ENCODE results near the gene PPM1H.
"Not testable (repeated sequence)": the region's sequence is repeated elsewhere in the genome, so short reads cannot be mapped to it uniquely, and the experiment has no call there.

PPM1H gene

DNA sequence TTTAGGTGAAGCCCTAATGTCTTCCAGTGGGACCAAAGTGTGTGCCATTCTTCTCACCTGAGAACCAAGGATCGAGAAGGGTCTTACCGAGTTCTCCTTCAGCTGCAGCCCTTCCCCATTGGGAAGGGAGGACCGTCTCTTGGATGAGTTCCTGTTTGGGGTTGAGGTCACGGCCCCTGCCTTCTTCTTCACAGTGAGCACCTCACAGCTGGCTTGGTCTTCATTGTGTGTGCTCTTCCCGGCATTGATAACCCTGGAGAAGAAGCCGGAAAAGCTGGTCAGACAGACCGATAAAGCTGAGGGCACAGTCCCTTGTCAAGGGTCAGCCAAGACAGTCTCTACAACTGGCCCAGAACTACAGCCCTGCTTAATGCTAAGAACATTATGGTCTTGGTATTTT lies 102.9 kb downstream of the PPM1H start:
- no peak for DNase-seq

- DNase-seq = no peak
Observed at GRCh38 chr12:62827855-62828254, 107.1 kb downstream of the PPM1H start.

GRCh38 chr12:62827042-62827441 lies 107.9 kb downstream of the PPM1H start:
- DNase-seq = no peak

- DNase-seq = no peak
Observed at GRCh38 chr12:62817556-62818271, 117.2 kb downstream of the PPM1H start.

- no peak for DNase-seq
Observed at GRCh38 chr12:62814243-62814642, 120.7 kb downstream of the PPM1H start.

- DNase-seq = peak; percentile 52
Observed at GRCh38 chr12:62813031-62813829, 121.7 kb downstream of the PPM1H start.

GRCh38 chr12:62811481-62811880 lies 123.5 kb downstream of the PPM1H start:
- not testable (repeated sequence) for DNase-seq

DNA sequence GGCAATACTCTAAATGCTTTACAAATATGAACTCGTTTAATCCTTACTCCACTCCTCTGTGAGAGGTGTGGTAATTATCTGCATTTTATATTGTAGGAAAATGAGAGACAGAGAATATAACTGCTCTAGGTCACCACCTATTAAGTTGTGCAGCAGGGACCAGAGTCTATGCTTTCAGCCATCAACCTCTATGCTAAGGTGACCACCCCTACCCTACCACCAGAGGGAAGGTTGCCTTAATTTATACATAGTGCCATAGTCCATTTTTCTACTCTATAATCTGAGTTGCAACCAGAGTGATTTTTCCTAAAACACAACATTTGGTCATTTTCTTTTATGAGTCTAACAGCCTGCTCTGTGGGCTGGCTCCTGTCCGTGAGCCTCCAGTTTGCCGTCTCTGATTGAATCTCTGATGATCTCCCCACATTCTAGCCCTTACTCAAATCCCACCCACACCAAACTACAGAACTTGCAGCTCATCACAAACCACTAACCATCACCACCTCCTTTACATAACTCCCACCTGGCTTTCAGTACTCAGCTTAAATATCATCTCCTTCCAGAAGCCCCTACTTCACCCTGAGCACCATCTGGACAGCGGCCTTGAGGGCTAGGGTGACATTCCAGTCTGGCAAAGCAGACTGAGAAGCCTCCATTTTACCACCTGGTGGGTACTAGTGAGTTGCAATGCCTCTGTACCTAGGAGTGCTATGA lies 126.6 kb downstream of the PPM1H start:
- no peak for DNase-seq

DNA sequence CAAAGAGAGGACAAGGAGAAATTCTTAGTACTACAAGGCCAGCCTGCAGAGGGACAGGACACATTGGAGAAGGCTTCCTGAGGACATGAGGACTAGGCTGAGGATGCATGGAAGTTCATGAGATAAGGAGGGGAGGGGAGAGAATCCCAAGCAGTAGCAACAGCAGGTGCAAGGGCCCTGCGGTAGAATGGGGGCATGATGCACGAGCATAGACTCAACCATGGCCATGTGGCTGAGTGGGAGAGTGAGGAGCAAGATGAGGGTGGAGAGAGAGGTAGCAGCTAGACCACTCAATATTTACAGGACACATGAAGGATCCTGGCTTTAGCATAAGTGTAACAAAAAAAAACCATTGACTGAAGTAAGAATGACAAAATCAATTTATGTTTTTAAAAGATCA lies 128.1 kb downstream of the PPM1H start:
- no peak for DNase-seq

DNA sequence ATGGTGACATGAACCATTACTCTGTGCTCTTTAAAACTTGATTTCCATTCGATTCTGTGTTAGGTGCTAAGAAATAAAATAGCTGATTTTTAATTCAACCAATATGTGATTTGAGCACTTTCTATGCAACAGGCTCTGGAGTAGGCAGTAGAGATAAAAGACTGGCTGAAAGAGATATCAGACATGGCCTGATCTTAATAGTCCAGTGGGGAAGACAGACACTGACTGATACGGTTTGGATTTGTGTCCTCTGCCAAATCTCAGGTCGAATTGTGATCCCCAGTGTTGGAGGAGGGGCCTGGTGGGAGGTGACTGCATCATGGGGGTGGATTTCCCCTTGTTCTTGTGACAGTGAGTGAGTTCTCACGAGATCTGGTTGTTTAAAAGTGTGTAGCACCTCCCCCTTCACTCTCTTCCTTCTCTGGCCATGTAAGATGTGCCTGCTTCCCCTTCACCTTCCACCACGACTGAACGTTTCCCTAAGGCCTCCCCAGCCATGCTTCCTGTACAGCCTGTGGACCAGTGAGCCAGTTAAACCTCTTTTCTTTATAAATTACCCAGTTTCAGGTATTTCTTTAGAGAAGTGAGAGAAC lies 128.6 kb downstream of the PPM1H start:
- no peak for DNase-seq

DNA sequence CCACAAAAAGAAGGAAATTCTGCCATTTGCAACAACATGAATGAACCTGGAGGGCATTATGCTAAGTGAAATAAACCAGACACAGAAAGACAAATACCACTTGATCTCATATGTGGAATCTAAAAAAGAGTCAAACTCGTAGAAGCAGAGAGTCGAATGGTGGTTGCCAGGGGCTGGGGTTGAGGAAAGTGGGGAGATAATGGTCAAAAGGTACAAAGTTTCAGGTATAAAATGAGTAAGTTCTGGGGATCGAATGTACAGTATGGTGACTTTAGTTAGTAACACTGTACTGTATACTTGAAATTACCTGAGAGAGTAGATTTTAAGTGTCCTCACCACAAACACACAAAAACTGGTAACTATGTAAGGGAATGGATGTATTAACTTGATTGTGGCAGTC lies 129.4 kb downstream of the PPM1H start:
- no peak for DNase-seq

DNA sequence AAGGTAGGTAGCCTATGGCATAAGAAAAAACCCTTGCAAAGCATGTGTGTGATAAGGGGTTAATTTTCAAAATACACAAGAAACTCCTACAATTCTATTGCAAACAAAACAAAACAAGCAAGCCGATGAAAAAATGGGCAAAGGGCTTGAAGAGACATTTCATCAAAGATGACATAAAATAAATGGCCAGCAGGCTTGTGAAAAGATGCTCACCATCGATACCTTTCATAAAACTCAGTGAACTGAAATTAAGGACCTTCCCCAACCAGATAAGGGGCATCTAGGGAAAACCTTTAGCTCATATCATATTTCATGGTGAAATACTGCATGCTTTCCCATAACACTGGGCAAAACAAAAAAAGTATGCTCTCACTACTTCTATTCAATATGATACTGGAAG lies 131.2 kb downstream of the PPM1H start:
- DNase-seq = no peak

DNA sequence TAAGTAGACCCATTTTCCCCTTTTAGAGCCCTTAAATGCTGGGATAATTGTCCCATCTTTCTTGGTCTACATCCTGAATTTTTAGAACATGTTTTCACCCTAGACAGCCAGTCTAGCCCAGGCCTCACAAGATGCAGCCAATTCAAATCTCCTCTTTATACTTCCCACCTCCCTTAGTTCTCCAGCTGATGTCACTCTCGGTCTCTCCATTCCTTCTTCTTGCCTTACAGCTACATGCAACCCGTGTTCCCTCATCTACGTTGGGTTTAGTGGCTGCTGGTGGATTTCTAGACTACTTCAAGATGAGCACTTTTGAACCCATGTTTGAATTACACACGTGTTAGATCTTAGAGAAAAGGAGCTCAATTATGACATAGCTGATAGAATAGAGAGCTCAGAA lies 132.0 kb downstream of the PPM1H start:
- no peak for DNase-seq

DNA sequence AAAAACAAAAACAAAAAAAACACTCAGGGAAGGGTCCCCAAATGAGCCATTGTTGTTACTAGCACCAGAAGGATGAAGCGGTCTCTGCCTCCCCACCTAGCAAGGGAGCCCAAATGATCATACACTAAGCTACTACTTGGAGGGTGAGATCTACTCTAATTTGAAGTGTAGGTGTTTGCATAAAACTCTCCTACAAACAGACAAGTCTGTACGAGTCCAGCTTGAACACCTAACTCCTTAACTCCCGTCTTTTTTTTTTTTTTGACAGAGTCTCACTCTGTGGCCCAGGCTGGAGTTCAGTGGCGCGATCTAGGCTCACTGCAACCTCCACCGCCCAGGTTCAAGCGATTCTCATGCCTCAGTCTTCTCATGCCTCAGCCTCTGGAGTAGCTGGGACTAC lies 132.6 kb downstream of the PPM1H start:
- DNase-seq = no peak

- DNase-seq = no peak
Observed at GRCh38 chr12:62801796-62802195, 133.2 kb downstream of the PPM1H start.

GRCh38 chr12:62800707-62801400 lies 134.1 kb downstream of the PPM1H start:
- DNase-seq = no peak

DNA sequence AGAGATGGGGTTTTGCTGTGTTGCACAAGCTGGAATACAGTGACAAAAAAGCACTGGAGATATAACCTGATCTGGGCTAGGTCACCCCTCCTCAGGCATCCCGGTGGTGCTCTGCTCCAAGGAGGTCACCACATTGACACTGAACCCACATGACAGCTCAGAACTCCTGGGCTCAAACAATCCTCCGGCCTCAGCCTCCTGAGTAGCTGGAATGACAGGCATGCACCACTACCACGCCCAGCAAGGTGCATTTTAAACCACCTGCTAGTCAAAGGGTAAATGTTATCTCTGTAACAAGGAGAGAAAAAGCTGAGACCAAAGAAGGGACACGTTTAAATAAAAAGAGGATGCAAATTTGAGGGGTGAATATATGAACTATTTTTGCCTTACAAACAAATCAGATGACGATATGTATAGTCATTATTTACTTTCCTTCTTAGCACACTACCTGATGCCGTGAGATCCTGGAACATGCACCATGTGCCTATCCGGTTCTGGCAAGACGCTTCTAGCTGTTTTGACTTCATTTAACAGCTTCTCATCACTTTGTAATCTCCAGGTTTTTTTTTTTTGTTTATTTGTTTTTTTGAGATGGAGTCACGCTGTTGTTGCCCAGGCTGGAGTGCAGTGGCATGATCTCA lies 135.1 kb downstream of the PPM1H start:
- no peak for DNase-seq

GRCh38 chr12:62799126-62799736 lies 135.7 kb downstream of the PPM1H start:
- DNase-seq = peak; percentile 81

GRCh38 chr12:62794218-62794583 lies 140.7 kb downstream of the PPM1H start:
- no peak for DNase-seq

GRCh38 chr12:62793256-62794217 lies 141.4 kb downstream of the PPM1H start:
- DNase-seq = peak; percentile 92
